WERI-Rb-1 (cell line): Measurements from ENCODE around the gene RBM39.
"Not testable (repeated sequence)": the region's sequence is repeated elsewhere in the genome, so short reads cannot be mapped to it uniquely, and the experiment has no call there.

Experiments used
- DNase-seq: peaks from one replicate; pipeline ENCODE4 v3.0.0-alpha.2; 2020
- H3K27ac ChIP-seq: fragments of 250-450 bp; sonication (Bioruptor Pico); 2 replicates; pipeline ENCODE4 v1.5.1; 2020; ENCODE audit warnings: mild to moderate bottlenecking, moderate library complexity
- H3K27me3 ChIP-seq: fragments of 250-450 bp; sonication (Bioruptor Pico); 2 replicates; pipeline ENCODE4 v1.5.1; 2021; ENCODE audit warnings: mild to moderate bottlenecking, low read depth, moderate library complexity; ENCODE audit not compliant: insufficient read depth, severe bottlenecking
- H3K36me3 ChIP-seq: fragments of 250-450 bp; sonication (Bioruptor Pico); 2 replicates; pipeline ENCODE4 v1.5.1; 2020; ENCODE audit warnings: mild to moderate bottlenecking, moderate library complexity
- H3K4me3 ChIP-seq: 2 replicates; pipeline ENCODE4 v1.5.1; 2011; ENCODE audit warnings: low read depth, mild to moderate bottlenecking, control low read depth, low read length
- H3K9me3 ChIP-seq: fragments of 250-450 bp; sonication (Bioruptor Pico); 2 replicates; pipeline ENCODE4 v1.5.1; 2021; ENCODE audit warnings: mild to moderate bottlenecking, moderate library complexity; ENCODE audit not compliant: severe bottlenecking
- CTCF ChIP-seq: IDR thresholded peaks from 2 replicates; pipeline ENCODE4 v1.5.1; 2011; ENCODE audit warnings: low read depth, mild to moderate bottlenecking, control low read depth, inconsistent platforms, low read length

RBM39 gene

DNA sequence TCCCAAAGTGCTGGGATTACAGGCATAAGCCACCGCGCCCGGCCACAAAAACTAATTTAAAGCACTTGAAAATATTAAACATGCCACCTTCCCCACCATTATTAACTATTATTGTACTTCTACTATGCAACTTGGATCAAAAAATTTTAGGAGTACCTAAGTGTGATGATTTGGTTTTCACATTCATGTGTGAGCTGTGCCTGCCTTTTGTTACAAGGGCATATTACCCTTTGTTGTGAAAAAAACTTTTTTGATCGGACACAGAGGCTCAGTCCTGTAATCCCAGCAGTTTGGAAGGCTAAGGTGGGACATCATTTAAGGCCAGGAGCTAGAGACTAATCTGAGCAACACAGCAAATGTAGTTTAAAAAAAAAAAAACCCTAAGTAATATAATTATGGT, 25.7 kb downstream of the RBM39 start:
- no peaks in the 10 kb centered on the region for H3K27me3 ChIP-seq
- peaks cover 98% of the 10 kb centered on the region for H3K36me3 ChIP-seq
- no peak overlapping the region for H3K27ac ChIP-seq
- no peak for DNase-seq
- no peak for TF ChIP-seq CTCF
- H3K4me3 ChIP-seq: no peak overlapping the region
- H3K9me3 ChIP-seq: no peaks in the 10 kb centered on the region

- Histone ChIP-seq H3K9me3 (no peaks in the 10 kb centered on the region), H3K27me3 (no peaks in the 10 kb centered on the region), H3K4me3 (no peak overlapping the region), H3K36me3 (peaks cover 98% of the 10 kb centered on the region), H3K27ac (no peak overlapping the region)
- DNase-seq: no peak
- no peak for TF ChIP-seq CTCF
Observed at GRCh38 chr20:35715652-35716051, 26.4 kb downstream of the RBM39 start.

DNA sequence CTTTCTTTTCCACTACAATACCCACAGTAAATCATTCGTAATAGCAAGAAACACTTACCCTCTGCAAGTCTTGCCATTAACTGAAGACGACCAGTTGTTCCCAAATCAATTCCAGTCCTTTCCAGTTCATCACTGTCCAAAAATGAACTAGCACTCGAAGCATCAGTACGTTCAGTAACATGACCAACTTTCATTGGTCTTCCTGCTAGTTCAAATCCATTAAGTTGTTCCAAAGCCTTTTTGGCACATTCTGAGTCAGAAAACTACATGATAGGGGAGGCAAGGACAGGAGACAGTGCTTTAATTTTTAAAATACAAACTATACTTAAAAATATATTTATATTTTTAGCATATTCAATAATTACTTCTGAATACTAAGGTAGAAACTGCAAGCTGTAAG, 27.9 kb downstream of the RBM39 start:
- Histone ChIP-seq H3K27ac (no peak overlapping the region), H3K27me3 (no peaks in the 10 kb centered on the region), H3K36me3 (peaks cover 98% of the 10 kb centered on the region), H3K9me3 (no peaks in the 10 kb centered on the region), H3K4me3 (no peak overlapping the region)
- no peak for DNase-seq
- TF ChIP-seq CTCF: no peak

GRCh38 chr20:35713120-35713519, 28.9 kb downstream of the RBM39 start:
- H3K27me3 ChIP-seq, H3K4me3 ChIP-seq, DNase-seq, H3K27ac ChIP-seq, H3K9me3 ChIP-seq: not testable (repeated sequence)
- peaks cover 98% of the 10 kb centered on the region for H3K36me3 ChIP-seq

DNA sequence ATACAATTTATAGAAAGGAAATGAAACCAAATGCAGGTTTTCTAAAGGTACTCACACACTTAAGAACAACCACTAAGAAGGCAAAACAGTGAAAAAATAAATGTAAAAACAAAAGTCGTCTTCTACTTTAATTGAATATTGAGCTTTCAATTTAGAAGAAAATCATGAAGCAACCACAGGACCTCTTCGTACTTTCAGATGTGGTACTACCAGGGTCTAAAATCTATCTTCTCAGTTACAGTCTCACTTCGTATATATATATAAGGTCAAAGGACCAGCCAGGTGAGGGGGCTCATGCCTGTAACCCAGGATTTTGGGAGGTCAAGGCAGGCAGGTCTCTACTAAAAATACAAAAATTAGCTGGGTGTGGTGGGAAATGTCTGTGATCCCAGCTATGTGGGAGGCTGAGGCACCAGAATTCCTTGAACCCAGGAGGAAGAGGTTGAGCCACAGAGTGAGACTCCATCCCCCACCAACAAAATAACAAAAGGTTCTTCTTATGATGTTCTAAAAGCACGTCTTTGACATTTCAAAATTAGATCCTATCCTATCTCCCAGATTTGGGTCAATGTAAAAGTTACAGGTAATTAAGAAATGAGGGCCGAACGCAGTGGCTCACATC, 30.4 kb downstream of the RBM39 start:
- no peak for DNase-seq
- H3K27me3 ChIP-seq: no peaks in the 10 kb centered on the region
- H3K27ac ChIP-seq: no peak overlapping the region
- TF ChIP-seq CTCF: no peak
- H3K36me3 ChIP-seq: peaks cover 96% of the 10 kb centered on the region
- H3K9me3 ChIP-seq: no peaks in the 10 kb centered on the region
- no peak overlapping the region for H3K4me3 ChIP-seq

DNA sequence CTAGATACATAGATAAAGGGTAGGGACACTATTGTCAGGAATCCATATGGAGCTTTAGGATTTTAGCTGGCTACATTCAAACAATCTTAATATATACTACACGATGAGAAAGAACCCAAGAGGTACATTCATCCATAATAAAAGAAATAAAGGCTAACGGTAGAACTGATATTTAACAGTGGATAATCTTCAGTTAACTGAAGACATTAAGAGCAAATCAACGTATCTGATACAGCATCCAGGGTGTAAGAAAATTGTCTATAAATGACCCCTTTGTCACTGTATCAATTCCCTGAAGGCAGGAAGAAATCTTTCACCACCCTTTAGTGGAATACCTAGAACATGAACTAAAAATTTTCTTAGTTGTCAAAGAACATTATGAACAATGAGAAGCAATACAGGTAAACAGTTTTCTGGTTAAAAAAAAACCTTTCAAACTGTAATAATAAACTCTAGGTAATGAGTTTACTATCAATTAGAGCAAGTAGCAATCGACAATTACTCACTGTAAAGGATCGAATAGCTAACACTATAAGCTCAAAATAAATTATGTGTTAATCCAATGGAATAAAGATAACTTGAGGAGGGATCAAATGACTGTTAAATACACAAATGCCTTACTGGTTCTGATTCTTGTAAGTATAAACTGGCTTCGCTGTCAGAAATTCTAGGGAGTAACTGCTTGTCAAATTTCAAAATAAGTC, 31.0 kb downstream of the RBM39 start:
- Histone ChIP-seq H3K27me3 (no peaks in the 10 kb centered on the region), H3K4me3 (no peak overlapping the region), H3K36me3 (peaks cover 96% of the 10 kb centered on the region), H3K27ac (no peak overlapping the region; the same call in 1 of the 2 replicates), H3K9me3 (no peaks in the 10 kb centered on the region)
- no peak for TF ChIP-seq CTCF
- no peak for DNase-seq
